ENCODE data around the gene C9orf40. TPM values are rescaled to one million over a fixed set of nuclear protein-coding genes. Genes with fewer than 3 reads are reported as not detected.

Gene C9orf40
- total RNA-seq, 1 donor from 2014 or later, result 3.2 TPM

- Histone ChIP-seq H3K27me3 (ENCODE audit: control insufficient read depth, insufficient read depth, low read length) (no peaks in the 10 kb centered on the region), H3K36me3 (ENCODE audit: control insufficient read depth, insufficient read depth, low read length) (no peaks in the 10 kb centered on the region), H3K4me3 (ENCODE audit: low read depth, low read length) (no peak overlapping the region)
- FAIRE-seq, result no peak
- no peak for DNase-seq (ENCODE audit: low read depth)
- TF ChIP-seq, protein P1, sequence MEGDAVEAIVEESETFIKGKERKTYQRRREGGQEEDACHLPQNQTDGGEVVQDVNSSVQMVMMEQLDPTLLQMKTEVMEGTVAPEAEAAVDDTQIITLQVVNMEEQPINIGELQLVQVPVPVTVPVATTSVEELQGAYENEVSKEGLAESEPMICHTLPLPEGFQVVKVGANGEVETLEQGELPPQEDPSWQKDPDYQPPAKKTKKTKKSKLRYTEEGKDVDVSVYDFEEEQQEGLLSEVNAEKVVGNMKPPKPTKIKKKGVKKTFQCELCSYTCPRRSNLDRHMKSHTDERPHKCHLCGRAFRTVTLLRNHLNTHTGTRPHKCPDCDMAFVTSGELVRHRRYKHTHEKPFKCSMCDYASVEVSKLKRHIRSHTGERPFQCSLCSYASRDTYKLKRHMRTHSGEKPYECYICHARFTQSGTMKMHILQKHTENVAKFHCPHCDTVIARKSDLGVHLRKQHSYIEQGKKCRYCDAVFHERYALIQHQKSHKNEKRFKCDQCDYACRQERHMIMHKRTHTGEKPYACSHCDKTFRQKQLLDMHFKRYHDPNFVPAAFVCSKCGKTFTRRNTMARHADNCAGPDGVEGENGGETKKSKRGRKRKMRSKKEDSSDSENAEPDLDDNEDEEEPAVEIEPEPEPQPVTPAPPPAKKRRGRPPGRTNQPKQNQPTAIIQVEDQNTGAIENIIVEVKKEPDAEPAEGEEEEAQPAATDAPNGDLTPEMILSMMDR (IDR thresholded peaks at IDR 0.05; ENCODE audit: insufficient read depth, low read length, severe bottlenecking), result no peak
Measured at GRCh38 chr9:74901001-74901400, 51.7 kb downstream of the C9orf40 start.

Other genes starting within 250 kb of the C9orf40 start
- under 0.01 and 0.26 TPM in 2 replicates for gene TRPM6, start 65.0 kb downstream of the C9orf40 start, total RNA-seq
- gene CARNMT1, start 75.4 kb upstream of the C9orf40 start, total RNA-seq, result 20.1 and 28.4 TPM in 2 replicates
- gene NMRK1, start 135.2 kb upstream of the C9orf40 start, total RNA-seq, result 16.0 and 16.8 TPM in 2 replicates
- gene OSTF1, start 135.6 kb upstream of the C9orf40 start, total RNA-seq, result 71.1 and 103 TPM in 2 replicates